ENCODE measurements around the gene NAA30.

NAA30 gene

DNA sequence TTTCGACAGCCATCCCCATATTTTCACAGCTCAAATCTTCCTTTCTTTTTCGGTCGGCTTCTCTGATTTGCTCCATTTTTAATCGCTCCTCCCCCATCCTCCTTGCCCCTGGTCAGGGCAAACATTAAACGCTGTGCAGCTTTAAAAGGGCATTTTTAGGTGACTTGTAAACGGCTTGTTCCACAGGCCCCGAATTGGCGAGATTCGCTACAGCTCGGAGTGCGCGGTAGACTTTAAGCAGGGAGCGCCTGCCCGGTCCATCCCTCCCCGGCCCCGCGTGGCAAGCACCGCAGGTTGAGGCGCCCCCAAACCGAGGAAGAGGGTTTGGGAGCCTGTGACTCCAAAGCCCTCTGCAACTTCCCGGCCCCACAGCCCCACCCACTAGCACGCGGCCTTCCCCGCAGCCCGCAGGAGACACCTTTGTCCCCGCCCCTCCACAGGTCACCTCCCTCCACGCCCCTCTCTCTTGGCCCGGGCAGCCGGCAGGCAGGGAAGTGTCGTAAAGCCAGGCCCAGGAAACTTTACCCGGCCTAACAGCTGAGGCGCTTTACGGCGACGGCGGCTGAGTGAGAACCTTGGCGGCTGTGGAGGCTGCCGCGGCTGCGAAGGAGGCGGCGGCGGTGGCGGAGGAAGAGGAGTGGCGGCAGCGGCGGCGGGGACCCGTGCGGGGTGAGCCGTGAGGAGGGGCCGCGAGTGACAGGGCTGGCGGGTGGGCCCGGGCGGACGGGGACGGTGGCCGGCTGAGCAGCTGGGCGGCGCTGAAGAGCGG is at the start of gene NAA30 (continued):
- TF ChIP-seq ZBTB11 (tag by site-specific recombination; conservative IDR thresholded peaks at IDR 0.05; ENCODE audit: low read depth) (no peak), ZNF510 (tag by site-specific recombination; IDR thresholded peaks at IDR 0.05; ENCODE audit: insufficient replicate concordance) (no peak), ZNF707 (tag by site-specific recombination; IDR thresholded peaks at IDR 0.05) (no peak), ZNF473 (tag by site-specific recombination; IDR thresholded peaks at IDR 0.05) (no peak), ZNF223 (tag by site-specific recombination; IDR thresholded peaks at IDR 0.05) (no peak), BCL11A (tag by site-specific recombination; IDR thresholded peaks at IDR 0.05; ENCODE audit: low read depth) (no peak), ZNF830 (tag by site-specific recombination; IDR thresholded peaks at IDR 0.05; ENCODE audit: low read depth) (no peak), MYNN (tag by site-specific recombination; IDR thresholded peaks at IDR 0.05; ENCODE audit: borderline replicate concordance) (no peak), ZSCAN4 (tag by site-specific recombination; IDR thresholded peaks at IDR 0.05) (no peak), GLIS1 (tag by site-specific recombination; IDR thresholded peaks at IDR 0.05) (peak; percentile 36; the same call in 1 of the 2 replicates), ZNF335 (tag by site-specific recombination; conservative IDR thresholded peaks at IDR 0.05) (peak; percentile 41), ZFP41 (tag by site-specific recombination; IDR thresholded peaks at IDR 0.05; ENCODE audit: borderline replicate concordance) (no peak), ZFHX2 (tag by site-specific recombination; conservative IDR thresholded peaks at IDR 0.05) (peak; percentile 32; the same call in 1 of the 2 replicates), ZBTB21 (tag by site-specific recombination; IDR thresholded peaks at IDR 0.05) (no peak), ZNF175 (tag by site-specific recombination; IDR thresholded peaks at IDR 0.05) (no peak), ZNF138 (tag by site-specific recombination; IDR thresholded peaks at IDR 0.05; ENCODE audit: borderline replicate concordance) (no peak), ZNF274 (IDR thresholded peaks at IDR 0.05; ENCODE audit: low read length) (no peak), ZNF274 (tag by site-specific recombination; IDR thresholded peaks at IDR 0.05; ENCODE audit: borderline replicate concordance) (no peak), ZNF248 (tag by site-specific recombination; IDR thresholded peaks at IDR 0.05) (no peak), ZNF214 (tag by site-specific recombination; IDR thresholded peaks at IDR 0.05; ENCODE audit: borderline replicate concordance) (no peak), ZNF16 (tag by site-specific recombination; IDR thresholded peaks at IDR 0.05; ENCODE audit: low read depth) (no peak), ZNF202 (tag by site-specific recombination; IDR thresholded peaks at IDR 0.05; ENCODE audit: borderline replicate concordance) (no peak), ZNF112 (tag by site-specific recombination; IDR thresholded peaks at IDR 0.05) (no peak), SP3 (tag by site-specific recombination; IDR thresholded peaks at IDR 0.05) (peak; percentile 84), ZNF768 (tag by site-specific recombination; IDR thresholded peaks at IDR 0.05) (no peak), MZF1 (tag by site-specific recombination; IDR thresholded peaks at IDR 0.05; ENCODE audit: borderline replicate concordance) (no peak), ZNF302 (tag by site-specific recombination; IDR thresholded peaks at IDR 0.05; ENCODE audit: low read depth) (no peak), ZNF561 (tag by site-specific recombination; IDR thresholded peaks at IDR 0.05; ENCODE audit: borderline replicate concordance) (peak; percentile 22; the same call in 1 of the 2 replicates), ZNF48 (tag by site-specific recombination; IDR thresholded peaks at IDR 0.05) (no peak)
- TF ChIP-seq, protein P1, sequence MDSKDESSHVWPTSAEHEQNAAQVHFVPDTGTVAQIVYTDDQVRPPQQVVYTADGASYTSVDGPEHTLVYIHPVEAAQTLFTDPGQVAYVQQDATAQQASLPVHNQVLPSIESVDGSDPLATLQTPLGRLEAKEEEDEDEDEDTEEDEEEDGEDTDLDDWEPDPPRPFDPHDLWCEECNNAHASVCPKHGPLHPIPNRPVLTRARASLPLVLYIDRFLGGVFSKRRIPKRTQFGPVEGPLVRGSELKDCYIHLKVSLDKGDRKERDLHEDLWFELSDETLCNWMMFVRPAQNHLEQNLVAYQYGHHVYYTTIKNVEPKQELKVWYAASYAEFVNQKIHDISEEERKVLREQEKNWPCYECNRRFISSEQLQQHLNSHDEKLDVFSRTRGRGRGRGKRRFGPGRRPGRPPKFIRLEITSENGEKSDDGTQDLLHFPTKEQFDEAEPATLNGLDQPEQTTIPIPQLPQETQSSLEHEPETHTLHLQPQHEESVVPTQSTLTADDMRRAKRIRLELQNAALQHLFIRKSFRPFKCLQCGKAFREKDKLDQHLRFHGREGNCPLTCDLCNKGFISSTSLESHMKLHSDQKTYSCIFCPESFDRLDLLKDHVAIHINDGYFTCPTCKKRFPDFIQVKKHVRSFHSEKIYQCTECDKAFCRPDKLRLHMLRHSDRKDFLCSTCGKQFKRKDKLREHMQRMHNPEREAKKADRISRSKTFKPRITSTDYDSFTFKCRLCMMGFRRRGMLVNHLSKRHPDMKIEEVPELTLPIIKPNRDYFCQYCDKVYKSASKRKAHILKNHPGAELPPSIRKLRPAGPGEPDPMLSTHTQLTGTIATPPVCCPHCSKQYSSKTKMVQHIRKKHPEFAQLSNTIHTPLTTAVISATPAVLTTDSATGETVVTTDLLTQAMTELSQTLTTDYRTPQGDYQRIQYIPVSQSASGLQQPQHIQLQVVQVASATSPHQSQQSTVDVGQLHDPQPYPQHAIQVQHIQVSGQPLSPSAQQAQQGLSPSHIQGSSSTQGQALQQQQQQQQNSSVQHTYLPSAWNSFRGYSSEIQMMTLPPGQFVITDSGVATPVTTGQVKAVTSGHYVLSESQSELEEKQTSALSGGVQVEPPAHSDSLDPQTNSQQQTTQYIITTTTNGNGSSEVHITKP (tag by site-specific recombination; IDR thresholded peaks at IDR 0.05): peak; percentile 53; the same call in 1 of the 2 replicates
- TF ChIP-seq, protein P2, sequence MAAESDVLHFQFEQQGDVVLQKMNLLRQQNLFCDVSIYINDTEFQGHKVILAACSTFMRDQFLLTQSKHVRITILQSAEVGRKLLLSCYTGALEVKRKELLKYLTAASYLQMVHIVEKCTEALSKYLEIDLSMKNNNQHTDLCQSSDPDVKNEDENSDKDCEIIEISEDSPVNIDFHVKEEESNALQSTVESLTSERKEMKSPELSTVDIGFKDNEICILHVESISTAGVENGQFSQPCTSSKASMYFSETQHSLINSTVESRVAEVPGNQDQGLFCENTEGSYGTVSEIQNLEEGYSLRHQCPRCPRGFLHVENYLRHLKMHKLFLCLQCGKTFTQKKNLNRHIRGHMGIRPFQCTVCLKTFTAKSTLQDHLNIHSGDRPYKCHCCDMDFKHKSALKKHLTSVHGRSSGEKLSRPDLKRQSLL (tag by site-specific recombination; IDR thresholded peaks at IDR 0.05): no peak
